Measurements from ENCODE around the gene GALE.

GALE gene

GRCh38 chr1:23751050-23751814 lies 49.3 kb downstream of the GALE start:
- peak; percentile 73 for DNase-seq (ENCODE audit: low read depth)

GRCh38 chr1:23748016-23748415 lies 52.5 kb downstream of the GALE start:
- DNase-seq (ENCODE audit: low read depth): peak; percentile 29
